HG02840 (cell line): Measurements from ENCODE around the gene CBLB.

Experiments
- ATAC-seq: cut with Tn5 transposase; IDR thresholded peaks from one replicate; pipeline ENCODE4 v1.9.1; 2021; ENCODE audit warnings: mild to moderate bottlenecking, moderate library complexity, moderate number of reproducible peaks; ENCODE audit not compliant: unreplicated experiment, low FRiP score

CBLB gene

DNA sequence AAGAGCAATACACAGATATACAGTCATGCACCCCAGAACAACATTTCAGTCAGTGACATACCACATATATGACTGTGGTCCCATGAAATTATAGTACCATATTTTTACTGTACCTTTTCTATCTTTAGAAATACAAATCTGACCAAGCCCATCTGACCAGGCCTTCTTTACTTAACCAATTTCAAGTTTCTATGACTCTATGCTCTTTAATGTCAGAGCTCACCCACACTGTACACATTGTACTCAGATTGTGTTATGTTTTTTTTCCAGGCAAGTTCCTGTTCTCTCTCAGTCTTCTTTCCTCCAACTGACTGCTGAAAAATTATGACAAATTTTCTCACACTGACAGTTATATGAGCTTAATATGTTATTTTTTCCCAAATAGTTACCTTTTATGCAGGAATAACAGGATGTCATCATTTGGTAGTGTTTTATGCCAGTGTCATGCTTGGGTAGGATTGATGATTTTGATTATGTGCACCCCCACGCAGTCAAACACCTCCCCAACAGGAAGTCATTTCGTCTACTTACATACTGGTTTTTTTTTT, 8.0 kb upstream of the CBLB start:
- ATAC-seq: no peak

- ATAC-seq: no peak
Measured at GRCh38 chr3:105869861-105870755, 1.3 kb upstream of the CBLB start.

DNA sequence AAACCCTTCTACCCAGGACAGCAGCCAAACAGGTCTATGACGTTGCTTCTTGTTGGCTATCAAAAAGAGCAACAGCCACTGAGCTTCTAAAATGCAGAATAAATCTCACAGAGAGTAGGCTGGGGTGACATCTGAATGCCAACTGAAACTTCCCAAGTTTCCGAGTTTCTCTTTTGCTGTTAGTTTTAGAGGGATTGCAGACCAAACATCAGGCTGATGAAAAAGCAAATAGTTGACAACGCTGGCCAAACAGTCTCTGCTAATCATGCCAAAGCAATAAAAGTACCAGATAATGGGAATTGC, 670 bp upstream of the CBLB start:
- no peak for ATAC-seq

DNA sequence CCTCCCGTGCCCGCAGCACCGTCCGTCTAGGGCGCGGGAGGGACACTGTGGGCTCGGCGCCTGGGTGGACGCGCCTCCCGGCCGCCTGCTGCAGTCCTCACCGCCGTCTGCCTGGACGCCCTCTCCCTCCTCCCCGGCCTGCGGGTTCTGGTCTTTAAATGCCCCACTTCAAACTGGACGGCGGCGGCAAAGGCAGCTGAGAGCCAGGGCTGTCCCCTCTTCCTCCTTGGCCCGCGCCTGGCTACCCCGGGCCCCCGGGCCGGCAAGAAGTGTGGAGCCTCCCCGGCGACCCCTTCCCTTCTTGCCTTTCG, 426 bp downstream of the CBLB start:
- ATAC-seq: peak; percentile 2

DNA sequence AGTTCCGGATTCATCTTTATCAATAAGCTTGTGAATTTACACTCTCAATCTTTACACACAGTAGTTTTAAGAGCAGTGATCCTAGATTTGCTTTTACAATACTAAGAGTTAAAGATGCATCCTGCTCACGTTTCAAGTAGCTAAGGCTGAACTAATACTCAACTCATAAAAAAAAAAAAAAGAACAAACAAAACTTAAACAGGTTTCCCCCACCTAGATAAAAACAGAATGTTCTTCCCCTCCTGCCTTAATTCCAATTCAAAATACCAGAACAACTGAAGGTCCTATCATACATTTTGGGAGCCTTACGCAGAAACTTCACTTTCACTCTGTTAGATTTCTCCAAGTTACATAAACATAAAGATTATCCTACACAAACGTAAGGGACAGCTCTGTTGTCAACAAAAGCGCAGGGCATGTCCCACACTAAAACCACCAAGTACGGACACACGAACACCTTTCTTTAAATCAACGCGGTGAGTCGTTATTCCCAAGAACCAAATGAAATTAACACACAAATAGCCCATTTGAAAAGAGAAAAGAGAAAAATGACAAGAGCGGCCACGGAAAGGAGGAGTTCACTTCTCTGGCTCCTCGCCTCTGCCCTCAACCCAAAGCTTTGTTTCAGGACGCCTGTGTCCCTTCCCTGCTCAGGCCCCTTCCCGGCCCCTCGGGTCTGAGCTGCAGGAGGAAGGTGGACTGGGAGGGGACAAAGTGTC, 941 bp downstream of the CBLB start:
- no peak for ATAC-seq

DNA sequence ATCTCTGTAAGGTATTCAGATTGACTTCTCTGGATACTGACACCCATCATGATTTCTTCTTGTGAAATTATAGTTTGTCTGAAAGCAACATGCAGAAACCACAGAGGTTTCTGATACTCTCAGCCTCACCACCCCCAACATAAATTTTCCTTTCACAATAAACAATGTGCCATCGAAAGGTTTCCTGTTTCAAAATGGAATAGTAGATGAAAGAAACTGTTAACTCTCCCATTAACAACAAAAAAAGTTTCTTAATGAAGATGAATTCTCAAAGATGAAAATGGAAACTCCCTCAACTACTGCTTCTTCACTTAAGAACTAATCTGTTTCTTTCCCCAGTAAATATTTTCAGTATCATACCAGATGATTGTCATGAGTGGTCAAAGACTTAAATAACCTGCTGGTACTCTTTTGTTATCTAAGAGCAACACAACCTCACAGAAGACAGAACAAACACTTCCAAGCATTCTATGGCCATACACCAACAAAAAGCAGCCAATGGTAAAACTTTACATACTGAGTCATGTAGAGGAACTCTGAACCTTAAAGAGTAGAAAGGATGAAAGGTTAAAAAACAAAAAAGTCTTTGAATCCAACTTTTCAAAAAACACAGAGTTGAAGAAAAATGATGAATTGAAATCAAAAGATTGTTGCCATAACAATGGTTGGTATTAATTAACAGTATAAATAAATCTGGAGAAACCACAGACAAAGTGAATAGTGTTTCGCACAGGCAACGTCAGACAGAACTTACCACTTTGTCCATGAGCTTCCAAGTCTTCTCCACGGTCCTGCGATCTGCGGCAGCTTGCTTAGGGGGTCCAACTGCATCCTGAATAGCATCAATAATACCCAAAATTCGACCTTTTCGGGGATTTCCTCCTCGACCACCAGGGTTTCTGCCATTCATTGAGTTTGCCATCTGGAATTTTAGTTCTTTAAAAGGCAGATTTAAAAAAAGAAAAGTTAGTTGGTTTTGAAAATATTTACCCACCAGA, 1.9 kb downstream of the CBLB start:
- ATAC-seq: no peak

DNA sequence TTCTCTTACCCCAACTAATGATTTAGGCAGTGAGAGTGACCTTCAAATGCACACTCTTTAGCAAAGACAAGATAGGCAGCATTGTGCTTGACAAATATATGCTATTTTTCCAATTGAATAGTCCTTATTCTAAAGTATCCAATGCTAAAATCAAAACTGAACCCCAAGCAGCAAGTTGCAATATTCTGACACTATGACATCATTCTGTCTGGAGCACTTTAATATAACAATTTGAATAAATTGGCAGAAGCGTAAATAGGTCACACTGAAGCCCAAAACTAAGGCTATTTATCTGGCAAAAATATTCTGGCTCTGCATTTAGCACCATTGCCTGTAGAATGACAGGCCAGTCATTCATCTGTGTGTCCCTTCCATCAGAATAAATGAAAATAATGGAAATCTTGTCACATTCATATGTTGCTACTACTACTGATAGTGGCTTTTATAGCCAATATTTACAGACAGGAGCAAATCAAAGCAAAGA, 2.9 kb downstream of the CBLB start:
- ATAC-seq: no peak

GRCh38 chr3:105865016-105865623, 3.7 kb downstream of the CBLB start:
- ATAC-seq: no peak

DNA sequence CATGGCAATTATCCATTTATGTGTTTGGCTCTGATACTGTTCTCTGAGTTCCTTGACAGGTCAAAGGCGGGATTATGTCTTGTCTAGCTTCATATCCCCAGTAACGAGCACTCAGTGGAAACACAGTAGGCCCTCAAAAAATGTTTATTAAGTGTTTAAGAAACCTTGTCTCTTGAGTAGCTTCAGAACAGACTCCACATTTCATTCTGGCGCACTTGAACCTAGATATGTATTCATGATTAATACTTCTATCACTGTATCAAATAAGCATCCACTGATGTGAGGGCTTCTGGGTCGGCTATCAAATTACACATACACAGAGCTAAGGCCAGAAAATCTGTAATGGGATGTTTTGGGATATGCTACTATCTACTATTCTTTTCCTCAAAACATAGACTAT, 4.6 kb downstream of the CBLB start:
- no peak for ATAC-seq

DNA sequence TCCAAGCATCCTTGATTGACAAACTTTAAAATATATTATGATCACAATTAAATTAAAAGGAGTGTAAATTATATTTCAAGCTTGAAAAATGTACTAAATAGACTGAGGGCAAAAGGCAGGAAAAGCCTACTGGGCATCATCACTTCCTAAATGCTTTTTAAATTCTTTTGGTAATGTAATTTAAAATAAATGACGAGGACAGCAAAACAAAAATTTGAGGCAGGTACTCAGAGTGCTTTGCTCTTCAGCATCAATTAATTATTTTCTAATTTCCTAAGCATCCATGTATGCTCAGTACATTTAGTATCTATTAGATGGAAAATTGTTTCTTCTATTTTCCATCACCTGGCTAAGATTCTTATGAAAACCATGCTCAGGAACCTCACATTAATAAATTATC, 5.2 kb downstream of the CBLB start:
- ATAC-seq: no peak

DNA sequence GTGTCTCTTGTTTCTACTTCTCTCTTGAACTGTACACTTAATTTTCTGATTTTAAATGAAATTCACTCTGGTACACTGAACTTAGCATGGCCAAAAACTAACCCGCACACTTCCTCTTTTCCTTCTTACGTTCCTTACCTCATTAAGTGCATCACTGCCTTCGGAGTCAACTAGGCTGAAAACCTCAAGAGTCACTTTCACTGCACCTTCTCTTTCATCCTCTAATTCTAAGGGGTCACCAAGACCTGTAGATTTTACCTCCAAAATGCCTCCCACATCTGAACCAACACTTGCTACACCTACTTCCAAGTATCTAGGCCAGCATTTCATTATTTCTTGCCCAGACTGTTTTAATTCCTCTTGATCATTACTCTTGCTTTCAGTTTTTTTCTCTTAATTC, 6.6 kb downstream of the CBLB start:
- peak; percentile 51 for ATAC-seq

DNA sequence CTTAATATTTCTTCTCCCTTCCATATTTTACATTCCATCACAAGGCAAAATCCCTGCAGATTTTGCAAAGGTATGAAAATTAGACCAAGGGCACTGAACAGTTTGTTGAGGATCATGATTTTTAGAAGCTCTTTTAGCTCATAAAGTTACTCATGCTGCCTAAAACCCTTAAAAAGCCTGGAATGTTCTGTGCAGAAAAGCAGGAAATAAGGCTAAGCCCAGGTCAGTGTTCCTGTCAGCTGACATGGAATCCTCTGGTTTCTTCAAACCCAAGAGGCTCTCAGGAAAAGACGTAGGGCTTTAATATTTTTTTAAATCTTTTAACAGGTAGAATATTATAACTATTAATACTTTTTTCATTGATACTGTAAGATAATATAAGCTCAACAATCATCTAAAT, 8.2 kb downstream of the CBLB start:
- ATAC-seq: no peak

DNA sequence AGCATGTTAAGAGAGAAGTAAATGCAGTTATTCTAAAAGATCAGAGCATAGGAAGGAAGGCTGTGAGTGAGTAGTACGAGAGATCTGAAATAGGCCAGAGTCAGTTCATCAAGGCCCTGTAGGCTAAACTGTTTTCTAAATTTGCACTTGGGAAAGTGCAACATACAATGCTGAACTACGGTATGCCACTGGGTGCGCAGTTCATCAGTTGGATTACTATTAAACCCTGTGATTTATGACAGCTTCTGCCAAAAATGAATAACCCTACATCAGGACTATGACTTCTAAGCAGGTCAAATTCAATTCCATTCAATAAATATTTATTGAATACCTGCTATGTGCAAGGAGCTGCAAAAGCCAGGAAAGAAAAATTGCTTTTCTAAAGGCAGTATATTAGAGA, 10.8 kb downstream of the CBLB start:
- ATAC-seq: no peak

DNA sequence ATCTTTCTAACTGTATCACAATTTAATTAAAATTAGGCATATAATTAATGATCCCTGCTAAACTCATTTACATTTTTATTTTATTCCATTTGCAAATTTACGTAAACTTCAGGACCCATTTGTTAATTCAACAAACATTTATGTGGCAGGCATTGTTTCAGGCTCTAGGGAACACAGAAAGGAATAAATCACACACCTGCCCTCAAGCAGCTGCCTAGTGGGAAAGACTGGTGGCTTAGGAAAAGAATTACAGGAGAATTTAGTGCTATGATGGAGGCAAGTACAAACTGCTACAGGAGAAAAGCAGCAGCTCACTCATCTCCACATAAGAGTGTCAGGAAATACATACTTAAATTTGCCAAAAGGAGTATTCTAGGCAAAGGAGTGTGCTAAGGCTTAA, 11.2 kb downstream of the CBLB start:
- no peak for ATAC-seq

DNA sequence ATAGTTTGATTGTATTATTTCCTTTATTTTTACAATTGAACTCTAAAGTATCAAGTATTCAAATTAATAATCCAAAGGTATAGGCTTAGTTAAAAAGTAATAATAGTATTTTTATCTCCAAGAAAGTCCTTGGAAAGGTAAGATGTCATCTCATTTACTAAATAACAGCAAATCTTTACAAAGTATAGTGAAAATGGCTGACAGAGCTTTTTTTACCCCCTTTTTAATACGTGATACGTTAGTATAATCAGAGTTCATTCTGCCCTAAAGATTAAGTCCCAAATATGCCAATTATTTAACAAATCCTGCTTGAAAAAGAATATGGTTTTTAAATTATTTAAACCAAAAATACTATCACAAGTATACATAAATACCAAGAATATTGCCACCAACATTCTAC, 12.2 kb downstream of the CBLB start:
- ATAC-seq: no peak

GRCh38 chr3:105853801-105854432, 14.9 kb downstream of the CBLB start:
- peak; percentile 91 for ATAC-seq

GRCh38 chr3:105851582-105851981, 17.2 kb downstream of the CBLB start:
- no peak for ATAC-seq

DNA sequence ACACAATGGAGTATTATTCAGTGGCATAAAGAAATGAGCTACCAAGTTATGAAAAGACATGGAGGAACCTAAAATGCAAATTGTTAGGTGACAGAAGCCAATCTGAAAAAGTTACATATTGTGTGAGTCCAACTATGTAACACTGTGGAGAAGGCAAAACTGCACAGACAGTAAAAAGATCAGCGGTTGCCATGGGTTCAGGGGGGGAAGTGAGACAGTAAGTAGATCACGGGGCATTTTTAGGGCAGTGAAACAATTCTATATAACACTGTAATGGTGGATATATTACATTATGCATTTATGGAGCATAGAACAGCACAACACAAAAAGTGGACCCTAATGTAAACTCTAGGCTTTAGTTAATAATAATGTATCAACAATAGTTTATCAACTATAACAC, 17.6 kb downstream of the CBLB start:
- no peak for ATAC-seq

DNA sequence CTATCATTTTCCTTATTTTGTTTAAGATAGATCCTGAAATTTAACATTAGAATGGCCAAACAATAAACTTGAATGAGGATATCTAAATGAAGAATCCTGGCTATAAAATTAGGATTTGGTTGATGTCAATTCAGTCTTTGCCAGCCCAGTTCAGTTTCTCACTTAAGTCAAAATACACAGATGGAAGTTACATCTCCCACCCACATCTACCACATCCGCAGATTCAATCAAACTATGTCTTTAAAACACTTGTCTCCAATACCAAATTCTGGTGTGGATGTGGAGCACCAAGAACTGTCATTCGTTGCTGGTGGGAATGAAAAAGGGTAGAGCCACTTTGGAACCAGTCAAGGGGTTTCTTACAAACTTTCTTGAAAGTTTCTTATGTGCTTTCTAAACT, 18.2 kb downstream of the CBLB start:
- ATAC-seq: no peak

DNA sequence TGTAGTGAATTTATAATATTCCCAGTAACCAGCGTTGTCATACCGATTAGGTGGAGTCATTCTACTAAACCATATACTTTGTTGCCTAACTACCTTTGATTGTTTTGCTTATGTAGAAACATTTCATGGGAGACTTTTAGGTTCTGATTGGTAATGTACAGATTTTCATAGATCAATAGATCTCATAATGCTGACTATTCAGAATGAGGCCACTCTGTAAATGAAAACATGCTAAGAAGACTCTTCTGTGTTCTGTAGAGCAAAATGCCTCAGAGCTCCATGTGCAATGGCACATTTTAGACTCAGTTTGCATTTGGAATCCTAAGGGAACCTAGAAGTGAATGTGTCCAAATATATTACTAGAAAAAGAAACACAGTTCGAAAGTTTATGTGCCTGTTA, 20.0 kb downstream of the CBLB start:
- no peak for ATAC-seq
